RKO (cell line): ENCODE results near the gene KRT9.
"Not testable (repeated sequence)": the region's sequence is repeated elsewhere in the genome, so short reads cannot be mapped to it uniquely, and the experiment has no call there.

ENCODE experiments used
- DNase-seq: peaks from one replicate; pipeline ENCODE4 v3.0.0-alpha.2; 2016; ENCODE audit warnings: low spot score

KRT9 gene, protein sequence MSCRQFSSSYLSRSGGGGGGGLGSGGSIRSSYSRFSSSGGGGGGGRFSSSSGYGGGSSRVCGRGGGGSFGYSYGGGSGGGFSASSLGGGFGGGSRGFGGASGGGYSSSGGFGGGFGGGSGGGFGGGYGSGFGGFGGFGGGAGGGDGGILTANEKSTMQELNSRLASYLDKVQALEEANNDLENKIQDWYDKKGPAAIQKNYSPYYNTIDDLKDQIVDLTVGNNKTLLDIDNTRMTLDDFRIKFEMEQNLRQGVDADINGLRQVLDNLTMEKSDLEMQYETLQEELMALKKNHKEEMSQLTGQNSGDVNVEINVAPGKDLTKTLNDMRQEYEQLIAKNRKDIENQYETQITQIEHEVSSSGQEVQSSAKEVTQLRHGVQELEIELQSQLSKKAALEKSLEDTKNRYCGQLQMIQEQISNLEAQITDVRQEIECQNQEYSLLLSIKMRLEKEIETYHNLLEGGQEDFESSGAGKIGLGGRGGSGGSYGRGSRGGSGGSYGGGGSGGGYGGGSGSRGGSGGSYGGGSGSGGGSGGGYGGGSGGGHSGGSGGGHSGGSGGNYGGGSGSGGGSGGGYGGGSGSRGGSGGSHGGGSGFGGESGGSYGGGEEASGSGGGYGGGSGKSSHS

GRCh38 chr17:41571561-41572434 is at the start of gene KRT9:
Gene KRT9, minus strand, starts transcription at chr17:41572059. Its CDS starts 67 bp downstream, at chr17:41571992.
- no peak for DNase-seq

DNA sequence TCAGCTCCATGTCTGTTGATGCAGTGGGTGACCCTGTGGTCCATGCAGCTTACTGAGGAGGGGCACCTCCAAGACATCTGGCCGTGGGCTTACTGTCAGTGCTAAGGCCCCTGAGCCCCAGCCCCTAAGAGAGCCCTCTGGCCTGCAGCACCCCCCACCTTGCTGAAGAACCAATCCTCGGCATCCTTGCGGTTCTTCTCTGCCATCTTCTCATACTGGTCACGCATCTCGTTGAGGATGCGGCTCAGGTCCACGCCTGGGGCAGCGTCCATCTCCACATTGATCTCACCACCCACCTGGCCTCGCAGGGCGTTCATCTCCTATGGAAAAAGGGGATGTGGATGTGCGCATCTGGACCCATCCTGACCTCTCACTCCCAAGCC is 49.6 kb upstream of the KRT9 start:
- DNase-seq, result not testable (repeated sequence)

GRCh38 chr17:41620583-41621434 is 49.0 kb upstream of the KRT9 start:
- no peak for DNase-seq

GRCh38 chr17:41619927-41620582 is 48.2 kb upstream of the KRT9 start:
- not testable (repeated sequence) for DNase-seq

DNA sequence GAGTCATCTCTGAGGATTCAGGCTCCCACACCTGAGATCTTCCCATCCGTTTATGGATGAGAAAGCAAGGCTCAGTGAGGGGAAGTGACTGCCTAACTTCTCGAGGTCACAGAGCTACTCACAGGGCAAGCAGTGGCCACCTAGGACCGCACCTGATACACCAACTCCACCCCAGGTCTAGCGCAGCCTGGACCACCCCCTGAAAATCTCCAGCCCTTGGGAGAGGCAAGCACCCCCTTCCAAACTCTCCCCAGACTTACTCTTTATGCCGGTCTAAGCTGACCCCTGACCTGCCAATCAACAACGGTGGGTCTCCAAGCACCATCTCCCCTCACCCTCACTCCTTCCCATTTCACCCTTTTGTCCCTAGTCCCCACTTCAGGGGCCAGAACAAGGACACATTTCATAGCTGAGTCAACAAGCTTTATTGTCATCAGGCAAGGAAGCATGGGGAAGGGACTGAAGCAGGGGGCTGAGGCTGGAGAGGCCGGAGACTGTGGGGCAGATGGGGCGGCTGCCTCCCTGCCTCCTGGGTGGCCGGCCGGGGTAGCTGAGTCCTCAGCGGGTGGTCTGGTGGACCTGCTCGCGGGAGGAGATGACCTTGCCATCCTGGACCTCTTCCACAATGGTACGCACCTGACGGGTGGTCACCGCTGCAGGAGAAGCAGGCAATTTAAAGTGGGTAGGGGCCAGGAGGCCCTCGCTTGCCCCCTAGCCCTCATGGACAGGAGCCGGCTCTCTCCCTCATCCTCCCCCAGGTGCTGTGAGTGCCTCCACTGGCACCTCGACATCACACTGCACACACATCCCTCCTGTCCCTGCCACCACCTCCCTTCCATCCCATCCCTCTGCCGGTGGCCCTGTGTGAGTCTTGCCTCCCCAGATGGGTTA is 47.4 kb upstream of the KRT9 start:
- no peak for DNase-seq

DNA sequence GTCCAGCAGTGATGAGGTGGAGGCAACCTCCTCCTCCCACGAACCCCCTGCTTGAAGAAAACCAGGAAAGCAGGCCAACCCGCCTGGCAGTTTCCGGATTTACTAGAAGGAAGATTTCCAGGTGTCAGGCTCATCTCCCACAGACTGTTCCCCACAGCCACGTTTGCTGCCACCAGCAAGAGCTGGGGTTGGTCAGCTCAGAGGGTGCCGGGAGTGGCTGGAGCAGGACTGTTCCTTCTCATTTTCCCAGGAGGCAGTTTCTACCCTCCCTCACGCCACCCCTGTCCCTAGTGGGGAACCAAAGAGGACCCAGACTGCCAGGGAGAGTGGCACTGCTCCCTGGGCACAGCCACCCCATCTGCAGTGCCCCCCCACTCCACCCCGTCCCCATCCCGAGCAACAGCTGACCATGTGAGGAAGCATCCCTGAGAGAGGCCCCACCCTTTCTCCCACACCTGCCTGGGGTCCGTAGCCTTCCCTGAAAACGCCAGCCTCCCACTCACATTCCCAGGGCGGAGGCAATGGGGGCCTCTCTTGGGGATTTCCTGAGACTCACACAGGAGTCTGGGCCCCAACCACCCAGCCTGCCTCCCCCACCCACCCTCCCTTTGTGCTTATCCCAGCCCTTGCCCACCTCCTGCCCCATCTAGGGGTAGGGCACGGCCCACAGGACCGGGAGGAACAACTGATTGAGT is 46.6 kb upstream of the KRT9 start:
- no peak for DNase-seq

GRCh38 chr17:41617698-41618097 is 45.8 kb upstream of the KRT9 start:
- no peak for DNase-seq

DNA sequence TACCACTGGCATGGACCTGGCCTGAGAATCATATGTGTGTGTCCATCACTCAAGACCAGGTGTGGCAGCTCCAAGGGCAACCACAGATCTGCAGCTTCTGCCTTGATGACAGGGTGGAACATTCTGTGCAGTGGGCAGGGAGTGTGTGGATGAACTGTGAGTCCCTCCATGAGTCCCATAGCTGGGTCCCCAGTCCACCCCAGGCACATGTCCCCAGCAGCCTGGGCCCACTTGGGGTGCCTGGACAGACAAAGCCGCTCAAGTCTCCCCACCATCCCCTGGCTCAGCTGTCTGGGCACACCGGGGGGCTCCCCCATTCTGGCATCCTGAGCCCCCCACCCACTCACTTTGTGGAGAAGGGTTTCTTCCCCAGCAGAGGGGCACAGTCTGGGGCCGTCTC is 45.3 kb upstream of the KRT9 start:
- no peak for DNase-seq

DNA sequence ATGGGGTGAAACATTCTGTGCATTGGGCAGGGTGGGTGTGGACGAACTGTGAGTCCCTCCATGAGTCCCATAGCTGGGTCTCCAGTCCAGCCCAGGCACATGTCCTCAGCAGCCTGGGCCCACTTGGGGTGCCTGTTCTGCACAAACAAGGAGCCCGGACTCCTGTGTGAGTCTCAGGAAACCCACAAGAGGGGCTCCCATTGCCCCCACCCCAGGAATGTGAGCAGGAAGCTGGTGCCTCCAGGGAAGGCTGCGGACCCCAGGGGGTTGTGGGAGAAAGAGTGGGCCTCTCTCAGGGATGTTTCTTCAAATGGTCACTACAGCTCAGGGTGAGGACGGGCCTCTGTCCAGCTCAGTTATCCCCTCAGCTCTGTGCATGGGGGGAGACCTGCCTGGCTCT is 44.6 kb upstream of the KRT9 start:
- DNase-seq, result not testable (repeated sequence)

GRCh38 chr17:41615454-41615853 is 43.6 kb upstream of the KRT9 start:
- no peak for DNase-seq

DNA sequence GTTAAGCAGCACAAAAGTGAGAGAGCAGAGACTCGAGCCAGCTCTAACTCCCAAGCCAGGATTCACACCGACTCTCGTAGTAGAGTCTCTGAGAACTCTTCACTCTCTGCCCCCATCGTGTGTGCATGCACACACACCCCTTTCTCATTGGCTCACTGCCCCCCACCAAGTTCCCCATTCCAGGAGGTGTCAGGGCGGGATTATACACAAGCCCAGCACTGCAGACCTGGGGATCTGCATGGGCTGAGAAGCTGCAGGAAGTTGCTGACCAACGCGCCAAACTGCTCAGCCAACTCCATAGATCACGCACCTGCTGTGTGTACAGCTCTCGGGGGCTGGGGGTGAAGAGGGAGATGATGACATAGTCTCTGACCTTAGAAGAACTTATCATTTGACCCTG is 42.9 kb upstream of the KRT9 start:
- not testable (repeated sequence) for DNase-seq

- DNase-seq, result no peak
Measured at GRCh38 chr17:41614098-41614497, 42.2 kb upstream of the KRT9 start.

GRCh38 chr17:41613277-41614082 is 41.6 kb upstream of the KRT9 start:
- DNase-seq, result no peak

GRCh38 chr17:41612376-41613160 is 40.7 kb upstream of the KRT9 start, which contains the start of gene KRT16:
Gene KRT16, minus strand, starts transcription at chr17:41612767. Its CDS starts 79 bp downstream, at chr17:41612688.
- not testable (repeated sequence) for DNase-seq

GRCh38 chr17:41610965-41611640 is 39.2 kb upstream of the KRT9 start:
- no peak for DNase-seq

DNA sequence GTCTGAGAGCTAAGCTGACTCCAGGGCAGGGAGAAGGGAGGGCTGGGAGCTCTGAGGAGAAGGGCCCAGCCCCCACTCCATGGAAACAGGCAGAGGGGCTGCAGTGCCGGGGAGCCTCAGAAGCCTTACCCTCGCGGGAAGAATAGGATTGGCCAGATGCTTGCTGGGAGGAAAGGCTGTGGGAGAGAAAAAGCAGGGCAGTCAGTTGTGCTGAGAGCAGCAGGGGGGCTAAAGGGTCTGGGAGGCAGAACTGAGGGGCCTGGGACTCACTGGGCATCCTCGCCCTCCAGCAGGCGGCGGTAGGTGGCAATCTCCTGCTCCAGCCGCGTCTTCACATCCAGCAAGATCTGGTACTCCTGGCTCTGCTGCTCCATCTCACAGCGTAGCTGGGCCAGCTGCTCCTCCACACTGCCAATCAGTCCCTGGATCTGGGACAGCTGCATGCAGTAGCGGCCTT is 38.2 kb upstream of the KRT9 start:
- DNase-seq, result not testable (repeated sequence)

GRCh38 chr17:41606930-41607329 is 35.1 kb upstream of the KRT9 start:
- DNase-seq, result not testable (repeated sequence)
